ENCODE data around the gene TBX1. TPM values are rescaled to one million over a fixed set of nuclear protein-coding genes. Genes with fewer than 3 reads are reported as not detected.

Gene TBX1
- total RNA-seq, 1 donor from 2014 or later: 24.2 TPM

GRCh38 chr22:19717691-19718455, 42.7 kb upstream of the TBX1 start:
- Mint-ChIP-seq H3K4me3 (ENCODE audit: unreplicated experiment) (peak overlapping the region; percentile 65), H3K36me3 (ENCODE audit: unreplicated experiment) (peaks cover 19% of the 10 kb centered on the region), H3K9me3 (ENCODE audit: unreplicated experiment) (no peaks in the 10 kb centered on the region), H3K27ac (ENCODE audit: unreplicated experiment) (no peak overlapping the region), H3K27me3 (ENCODE audit: unreplicated experiment) (no peaks in the 10 kb centered on the region), H3K4me1 (ENCODE audit: unreplicated experiment) (peaks cover 37% of the 10 kb centered on the region)
- DNase-seq (ENCODE audit: extremely low spot score, unreplicated experiment): peak; percentile 95
- TF ChIP-seq CTCF (IDR thresholded peaks at IDR 0.05): peak; percentile 99

GRCh38 chr22:19718456-19719049, 42.0 kb upstream of the TBX1 start:
- H3K36me3 Mint-ChIP-seq (ENCODE audit: unreplicated experiment): peaks cover 21% of the 10 kb centered on the region
- H3K4me1 Mint-ChIP-seq (ENCODE audit: unreplicated experiment): peaks cover 37% of the 10 kb centered on the region
- no peak overlapping the region for H3K4me3 Mint-ChIP-seq (ENCODE audit: unreplicated experiment)
- H3K27me3 Mint-ChIP-seq (ENCODE audit: unreplicated experiment): no peaks in the 10 kb centered on the region
- H3K27ac Mint-ChIP-seq (ENCODE audit: unreplicated experiment): no peak overlapping the region
- DNase-seq (ENCODE audit: extremely low spot score, unreplicated experiment): no peak
- TF ChIP-seq CTCF (IDR thresholded peaks at IDR 0.05): no peak
- H3K9me3 Mint-ChIP-seq (ENCODE audit: unreplicated experiment): no peaks in the 10 kb centered on the region

GRCh38 chr22:19719050-19719482, 41.5 kb upstream of the TBX1 start:
- Mint-ChIP-seq H3K4me3 (ENCODE audit: unreplicated experiment) (peak overlapping the region; percentile 66), H3K36me3 (ENCODE audit: unreplicated experiment) (peaks cover 21% of the 10 kb centered on the region), H3K4me1 (ENCODE audit: unreplicated experiment) (peaks cover 34% of the 10 kb centered on the region), H3K27me3 (ENCODE audit: unreplicated experiment) (no peaks in the 10 kb centered on the region), H3K27ac (ENCODE audit: unreplicated experiment) (no peak overlapping the region), H3K9me3 (ENCODE audit: unreplicated experiment) (no peaks in the 10 kb centered on the region)
- no peak for TF ChIP-seq CTCF (IDR thresholded peaks at IDR 0.05)
- DNase-seq (ENCODE audit: extremely low spot score, unreplicated experiment): no peak

GRCh38 chr22:19719488-19720021, 41.0 kb upstream of the TBX1 start:
- no peak for TF ChIP-seq CTCF (IDR thresholded peaks at IDR 0.05)
- Mint-ChIP-seq H3K9me3 (ENCODE audit: unreplicated experiment) (no peaks in the 10 kb centered on the region), H3K36me3 (ENCODE audit: unreplicated experiment) (peaks cover 22% of the 10 kb centered on the region), H3K4me1 (ENCODE audit: unreplicated experiment) (peaks cover 34% of the 10 kb centered on the region), H3K4me3 (ENCODE audit: unreplicated experiment) (peak overlapping the region; percentile 66), H3K27me3 (ENCODE audit: unreplicated experiment) (no peaks in the 10 kb centered on the region), H3K27ac (ENCODE audit: unreplicated experiment) (no peak overlapping the region)
- no peak for DNase-seq (ENCODE audit: extremely low spot score, unreplicated experiment)

GRCh38 chr22:19720150-19720827, 40.3 kb upstream of the TBX1 start:
- no peak for TF ChIP-seq CTCF (IDR thresholded peaks at IDR 0.05)
- Mint-ChIP-seq H3K4me1 (ENCODE audit: unreplicated experiment) (peaks cover 33% of the 10 kb centered on the region), H3K27me3 (ENCODE audit: unreplicated experiment) (no peaks in the 10 kb centered on the region), H3K4me3 (ENCODE audit: unreplicated experiment) (no peak overlapping the region), H3K9me3 (ENCODE audit: unreplicated experiment) (no peaks in the 10 kb centered on the region), H3K36me3 (ENCODE audit: unreplicated experiment) (peaks cover 24% of the 10 kb centered on the region), H3K27ac (ENCODE audit: unreplicated experiment) (no peak overlapping the region)
- no peak for DNase-seq (ENCODE audit: extremely low spot score, unreplicated experiment)
